GM12878 (cell line): ENCODE results near the gene PGA3. TPM values are rescaled to one million over a fixed set of nuclear protein-coding genes. Genes with fewer than 3 reads are reported as not detected.

Source experiments
- ATAC-seq: fragments of 200-7000 bp; cut with Tn5 transposase; 3 replicates; pipeline ENCODE4 v1.9.1; 2020; ENCODE audit warnings: mild to moderate bottlenecking, moderate library complexity
- BruUV-seq: library from RNA; stranded (reverse); fragments of 400-500 nt; replicated peaks from 2 replicates; lab custom pipeline; 2021; lab: Mats Ljungman, UMichigan
- CTCF ChIA-PET: fragments of 300-600 bp; sonication (Branson Sonifier 250); formaldehyde crosslinking; extraction: SDS; loops from one replicate; lab custom pipeline; 2021; ENCODE audit warnings: inconsistent platforms; lab: Yijun Ruan, JAX
- POLR2A ChIA-PET: fragments of 350-600 bp; formaldehyde crosslinking; extraction: SDS; loops from one replicate; lab custom pipeline; 2021; ENCODE audit warnings: inconsistent platforms; lab: Charles Lee
- RAD21 ChIA-PET: fragments of 300-600 bp; sonication (Branson Sonifier 250); formaldehyde crosslinking; loops from one replicate; lab custom pipeline; 2023; ENCODE audit warnings: antibody characterized with exemption; ENCODE audit not compliant: unreplicated experiment; lab: Charles Lee
- SMC1A ChIA-PET: fragments of 300-600 bp; sonication (Branson Sonifier 250); formaldehyde crosslinking; loops from one replicate; lab custom pipeline; 2023; ENCODE audit not compliant: unreplicated experiment, uncharacterized antibody; lab: Charles Lee
- DNase-seq: peaks from one replicate; pipeline ENCODE4 v3.0.0-alpha.2; 2011; ENCODE audit warnings: low read depth, low spot score
- FAIRE-seq: peaks from 3 replicates; lab custom pipeline; 2011; peaks lifted over from hg19 to GRCh38; lab: Jason Lieb, UNC
- H2AFZ ChIP-seq: 2 replicates; pipeline ENCODE4 v1.6.0; 2011; ENCODE audit warnings: low read depth, low read length, control low read depth; ENCODE audit not compliant: control insufficient read depth
- H3K27ac ChIP-seq: 2 replicates; pipeline ENCODE4 v1.5.1; 2011; ENCODE audit warnings: control low read depth; ENCODE audit not compliant: control insufficient read depth, insufficient read depth
- H3K27me3 ChIP-seq, 2 experiments: replicated peaks in 1 of 2; 2 replicates each; pipeline versions ENCODE4 v1.6.0 to v1.6.1; 2011; ENCODE audit warnings: low read length in 1 of 2; ENCODE audit not compliant: control insufficient read depth in 2 of 2, insufficient read depth in 2 of 2
- H3K36me3 ChIP-seq, 2 experiments: 2 replicates each; pipeline ENCODE4 v1.5.1; 2011; ENCODE audit warnings: low read length in 1 of 2; ENCODE audit not compliant: control insufficient read depth in 2 of 2, insufficient read depth in 2 of 2
- H3K4me1 ChIP-seq: 2 replicates; pipeline ENCODE4 v1.6.1; 2011; ENCODE audit warnings: mild to moderate bottlenecking, low read length, moderate library complexity, mixed read lengths; ENCODE audit not compliant: control insufficient read depth, insufficient read depth
- H3K4me2 ChIP-seq: 2 replicates; pipeline ENCODE4 v1.6.0; 2011; ENCODE audit warnings: control low read depth; ENCODE audit not compliant: control insufficient read depth, insufficient read depth
- H3K4me3 ChIP-seq: fragments of 200-600 bp; sonication (generic); 2 replicates; pipeline ENCODE4 v1.5.1; 2016
- H3K79me2 ChIP-seq: 2 replicates; pipeline ENCODE4 v1.6.0; 2011; ENCODE audit warnings: low read length; ENCODE audit not compliant: control insufficient read depth, insufficient read depth
- H3K9ac ChIP-seq: 2 replicates; pipeline ENCODE4 v1.8.0; 2011; ENCODE audit warnings: low read length, control low read depth, mixed read lengths; ENCODE audit not compliant: control insufficient read depth, insufficient read depth
- H3K9me3 ChIP-seq: replicated peaks from 3 replicates; pipeline ENCODE4 v1.5.1; 2011; ENCODE audit warnings: mild to moderate bottlenecking, low read length; ENCODE audit not compliant: control insufficient read depth, insufficient read depth
- H4K20me1 ChIP-seq: 2 replicates; pipeline ENCODE4 v1.6.0; 2011; ENCODE audit not compliant: control insufficient read depth, insufficient read depth
- ETV6 ChIP-seq, 2 experiments: fragments of 450-650 bp in 1 of 2; IDR thresholded peaks in 1 of 2; conservative IDR thresholded peaks in 1 of 2; 2 replicates each; pipeline ENCODE4 v1.6.1; 2014; ENCODE audit warnings: antibody characterized with exemption in 1 of 2, borderline replicate concordance in 1 of 2, low read depth in 1 of 2, mild to moderate bottlenecking in 1 of 2, moderate library complexity in 1 of 2
- NFXL1 ChIP-seq: fragments of 450-650 bp; IDR thresholded peaks from 2 replicates; pipeline ENCODE4 v1.6.1; 2017; ENCODE audit warnings: antibody characterized with exemption, mild to moderate bottlenecking, borderline replicate concordance
- RAD21 ChIP-seq: IDR thresholded peaks from 2 replicates; pipeline ENCODE4 v1.6.1; 2011; ENCODE audit warnings: mild to moderate bottlenecking, low read depth, low read length, moderate library complexity; ENCODE audit not compliant: insufficient read depth
- SKIL ChIP-seq: fragments of 450-650 bp; IDR thresholded peaks from 2 replicates; pipeline ENCODE4 v1.6.1; 2017; ENCODE audit warnings: mild to moderate bottlenecking, low read depth, inconsistent platforms; ENCODE audit not compliant: poor library complexity, severe bottlenecking
- WRNIP1 ChIP-seq: IDR thresholded peaks from 2 replicates; pipeline ENCODE4 v1.6.1; 2011; ENCODE audit warnings: low read depth, low read length, improper control_type of control experiment, borderline replicate concordance
- YY1 ChIP-seq: IDR thresholded peaks from 2 replicates; pipeline ENCODE4 v1.6.1; 2011; ENCODE audit warnings: low read depth, mild to moderate bottlenecking, low read length
- ZBTB11 ChIP-seq: fragments of 450-650 bp; formaldehyde crosslinking; IDR thresholded peaks from 2 replicates; pipeline ENCODE4 v1.5.0; 2022; ENCODE audit warnings: mild to moderate bottlenecking, missing genetic modification characterization
- ZBTB40 ChIP-seq: fragments of 450-650 bp; IDR thresholded peaks from 2 replicates; pipeline ENCODE4 v1.6.1; 2016; ENCODE audit warnings: mild to moderate bottlenecking, moderate library complexity, borderline replicate concordance
- ZSCAN29 ChIP-seq: fragments of 450-650 bp; IDR thresholded peaks from 2 replicates; pipeline ENCODE4 v1.6.1; 2017; ENCODE audit warnings: mild to moderate bottlenecking, moderate library complexity
- WGBS: methylation state at CpG from one replicate; pipeline ENCODE4 v1.1.6; 2016; ENCODE audit warnings: low lambda C conversion rate; ENCODE audit not compliant: insufficient replicate concordance, insufficient coverage; ENCODE audit errors: missing lambda C conversion rate; 5-methylcytosine and 5-hydroxymethylcytosine counted together
- in situ Hi-C: fragments of 300-500 bp; cut with MboI; formaldehyde crosslinking; loops from 9 replicates; pipeline ENCODE4 v1.14.3; 2018; ENCODE audit warnings: mixed read lengths
- intact Hi-C: fragments of 100-400 bp; cut with micrococcal nuclease; formaldehyde crosslinking; loops from one replicate; pipeline ENCODE4 v1.14.2; 2022; ENCODE audit not compliant: unreplicated experiment
- polyA plus RNA-seq, 11 experiments: library from polyadenylated mRNA; depleted of rRNA in 4 of 11; unstranded in 6 of 11; stranded (reverse) in 5 of 11; fragments of >200 nt; fragmentation: Nextera tagmentation in 4 of 11; fragmentation: Illumina TruSeq in 1 of 11; extraction: Ambion mirVana in 4 of 11; extraction: Trizol in 1 of 11; gene quantifications; 1 replicate in 1 of 11; 2 replicates in 10 of 11; pipeline versions ENCODE4 v1.2.1 to v1.2.3, GENCODE V29; 2011 to 2016; ENCODE audit warnings: inconsistent platforms in 2 of 11, missing spikeins in 2 of 11, low read depth in 1 of 11
- total RNA-seq, 4 experiments: library from RNA; depleted of rRNA in 3 of 4; stranded (reverse); fragments of >200 nt in 3 of 4; fragmentation: Illumina TruSeq in 1 of 4; extraction: Trizol in 1 of 4; gene quantifications; 2 replicates each; pipeline versions ENCODE4 v1.2.1 to v1.2.3, GENCODE V29; 2013 to 2021

Gene PGA3
- total and polyA plus RNA-seq, 10 of the 15 experiments (the other 5 are each of a cell fraction or from before 2014, with no cell fraction given), result not detected

- TF ChIP-seq SKIL (no peak), ZBTB40 (no peak), NFXL1 (no peak), YY1 (no peak)
Measured at GRCh38 chr11:61186504-61186903, 16.8 kb upstream of the PGA3 start (continued).

- no peaks in the 10 kb centered on the region for H4K20me1 ChIP-seq
- WGBS, result 48% methylated on average over 11 of the region's 11 CpGs
- H3K27me3 ChIP-seq, result no peaks in the 10 kb centered on the region
- BruUV-seq, result no TSS peak
- SMC1A ChIA-PET, result interaction anchor here (0.7 to 4.1 kb wide), 27 partner anchors 9 to 412 kb away, joined by 3 to 44 read pairs (median 4); partner anchors contain the start of genes CD6 and TMEM109
- intact Hi-C loops (loop anchor here (1.0 kb wide), 3 partner anchors 58 to 356 kb away; no protein-coding TSS in a partner anchor), in situ Hi-C loops (no loop called here)
- DNase-seq (peak; percentile 60), ATAC-seq (peak; percentile 97), FAIRE-seq (peak; percentile 94)
- H3K4me2 ChIP-seq, result no peak overlapping the region
- H3K27ac ChIP-seq, result no peak overlapping the region
- no peaks in the 10 kb centered on the region for H3K9me3 ChIP-seq
- no peak overlapping the region for H3K4me3 ChIP-seq
- RAD21 ChIA-PET, result interaction anchor here (0.7 to 2.7 kb wide), 14 partner anchors 9 to 357 kb away, joined by 3 to 18 read pairs (median 4); partner anchors contain the start of genes TMEM109 and VPS37C
- no peak overlapping the region for H2AFZ ChIP-seq
- no peaks in the 10 kb centered on the region for H3K79me2 ChIP-seq
- no peaks in the 10 kb centered on the region for H3K4me1 ChIP-seq
- H3K36me3 ChIP-seq, result no peaks in the 10 kb centered on the region
- no peak overlapping the region for H3K9ac ChIP-seq
- POLR2A ChIA-PET, result no interaction called here
- CTCF ChIA-PET, result interaction anchor here (0.7 to 5.2 kb wide), 55 partner anchors 8 to 425 kb away, joined by 3 to 72 read pairs (median 4); partner anchors contain the start of genes TMEM109 and VPS37C
- TF ChIP-seq RAD21 (peak; percentile 98), ETV6 (conservative IDR thresholded peaks at IDR 0.05 in 1 of 2, IDR thresholded peaks at IDR 0.05 in 1 of 2; ENCODE audit: borderline replicate concordance in 1 of 2, low read depth in 1 of 2) (no peak), WRNIP1 (no peak), ZBTB11 (CRISPR knock-in tag) (no peak), ZSCAN29 (no peak)
Measured at GRCh38 chr11:61187505-61188130, 15.7 kb upstream of the PGA3 start.
